Measurements from ENCODE around the gene CAB39L. TPM values are rescaled to one million over a fixed set of nuclear protein-coding genes. Genes with fewer than 3 reads are reported as not detected.

CAB39L gene
- total and polyA plus RNA-seq, 2 of the 13 experiments (the other 11 are each of a cell fraction or from before 2014, with no cell fraction given) = 3.1 to 6.1 TPM

DNA sequence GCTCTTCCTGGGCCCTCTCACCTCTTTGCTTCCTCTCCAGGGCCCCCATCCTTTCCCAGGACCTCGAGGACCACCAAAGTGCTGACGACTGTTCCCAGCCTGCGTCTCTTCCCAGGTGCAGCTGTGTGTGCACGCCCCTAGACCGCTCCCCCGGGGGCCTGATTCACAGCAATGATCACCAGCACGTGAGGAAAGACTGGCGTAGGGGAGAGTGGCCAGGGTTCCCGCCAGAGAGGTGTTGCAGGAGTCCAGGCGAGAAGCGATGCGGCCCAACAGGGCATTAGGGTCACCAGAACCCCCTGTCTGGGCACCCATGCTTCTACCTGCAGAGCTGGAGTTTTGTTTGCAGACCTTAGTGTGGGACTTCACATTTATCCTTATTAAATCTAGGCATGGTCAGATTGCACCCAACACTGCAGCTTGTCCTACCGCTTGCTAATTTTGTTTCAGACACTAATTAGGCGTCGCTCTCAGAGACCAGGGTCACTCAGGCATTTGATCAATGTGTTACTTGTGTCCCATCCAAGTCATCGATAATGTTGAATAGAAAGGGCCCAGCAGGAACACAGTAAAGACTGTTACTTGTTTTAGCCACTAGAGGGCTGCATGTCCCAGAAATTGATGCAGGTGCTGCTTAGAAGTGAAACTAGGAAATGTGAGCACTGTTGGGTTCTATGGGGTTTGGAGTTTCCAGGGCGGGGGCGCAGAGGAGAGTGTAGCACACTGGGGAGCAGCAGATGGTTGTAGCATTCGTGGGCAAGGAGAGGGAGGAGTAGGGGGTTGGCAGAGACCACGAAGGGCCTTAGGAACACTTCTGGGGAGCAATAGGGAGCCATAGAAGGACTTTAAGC, 142.9 kb downstream of the CAB39L start (continued):
- TF ChIP-seq NR2F6 (IDR thresholded peaks at IDR 0.05) (no peak), NR2F6 (CRISPR knock-in tag; IDR thresholded peaks at IDR 0.05) (0 out of 2 replicates have a peak, but pooled peaks have one; percentile 17), IRF2 (CRISPR knock-in tag; IDR thresholded peaks at IDR 0.05) (peak; percentile 77; the same call in 1 of the 2 replicates), HDAC1 (CRISPR knock-in tag; IDR thresholded peaks at IDR 0.05) (0 out of 2 replicates have a peak, but pooled peaks have one; percentile 29), ZNF749 (CRISPR knock-in tag; IDR thresholded peaks at IDR 0.05; ENCODE audit: borderline replicate concordance) (no peak), ZNF292 (CRISPR knock-in tag; IDR thresholded peaks at IDR 0.05; ENCODE audit: borderline replicate concordance, low read depth) (0 out of 2 replicates have a peak, but pooled peaks have one; percentile 27), ZBTB7A (CRISPR knock-in tag; IDR thresholded peaks at IDR 0.05) (0 out of 2 replicates have a peak, but pooled peaks have one; percentile 37), AKAP8 (CRISPR knock-in tag; IDR thresholded peaks at IDR 0.05) (no peak), DMAP1 (CRISPR knock-in tag; IDR thresholded peaks at IDR 0.05) (no peak), SAP130 (CRISPR knock-in tag; IDR thresholded peaks at IDR 0.05; ENCODE audit: low read depth) (peak; percentile 54), MTF2 (CRISPR knock-in tag; IDR thresholded peaks at IDR 0.05; ENCODE audit: borderline replicate concordance) (no peak), SIN3B (IDR thresholded peaks at IDR 0.05; ENCODE audit: low read length) (no peak), SMC3 (IDR thresholded peaks at IDR 0.05; ENCODE audit: low read length) (peak; percentile 83), KAT8 (CRISPR knock-in tag; IDR thresholded peaks at IDR 0.05) (peak; percentile 27; the same call in 1 of the 2 replicates), ZNF136 (CRISPR knock-in tag; IDR thresholded peaks at IDR 0.05; ENCODE audit: low read depth) (no peak), NR2F2 (IDR thresholded peaks at IDR 0.05; ENCODE audit: borderline replicate concordance, low read depth) (no peak), ELF1 (CRISPR knock-in tag; IDR thresholded peaks at IDR 0.05) (peak; percentile 59)
- TF ChIP-seq, protein P1, sequence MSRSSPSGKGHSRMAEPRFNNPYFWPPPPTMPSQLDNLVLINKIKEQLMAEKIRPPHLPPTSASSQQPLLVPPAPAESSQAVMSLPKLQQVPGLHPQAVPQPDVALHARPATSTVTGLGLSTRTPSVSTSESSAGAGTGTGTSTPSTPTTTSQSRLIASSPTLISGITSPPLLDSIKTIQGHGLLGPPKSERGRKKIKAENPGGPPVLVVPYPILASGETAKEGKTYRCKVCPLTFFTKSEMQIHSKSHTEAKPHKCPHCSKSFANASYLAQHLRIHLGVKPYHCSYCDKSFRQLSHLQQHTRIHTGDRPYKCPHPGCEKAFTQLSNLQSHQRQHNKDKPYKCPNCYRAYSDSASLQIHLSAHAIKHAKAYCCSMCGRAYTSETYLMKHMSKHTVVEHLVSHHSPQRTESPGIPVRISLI (CRISPR knock-in tag; IDR thresholded peaks at IDR 0.05; ENCODE audit: borderline replicate concordance) = peak; percentile 75
- TF ChIP-seq, protein P2, sequence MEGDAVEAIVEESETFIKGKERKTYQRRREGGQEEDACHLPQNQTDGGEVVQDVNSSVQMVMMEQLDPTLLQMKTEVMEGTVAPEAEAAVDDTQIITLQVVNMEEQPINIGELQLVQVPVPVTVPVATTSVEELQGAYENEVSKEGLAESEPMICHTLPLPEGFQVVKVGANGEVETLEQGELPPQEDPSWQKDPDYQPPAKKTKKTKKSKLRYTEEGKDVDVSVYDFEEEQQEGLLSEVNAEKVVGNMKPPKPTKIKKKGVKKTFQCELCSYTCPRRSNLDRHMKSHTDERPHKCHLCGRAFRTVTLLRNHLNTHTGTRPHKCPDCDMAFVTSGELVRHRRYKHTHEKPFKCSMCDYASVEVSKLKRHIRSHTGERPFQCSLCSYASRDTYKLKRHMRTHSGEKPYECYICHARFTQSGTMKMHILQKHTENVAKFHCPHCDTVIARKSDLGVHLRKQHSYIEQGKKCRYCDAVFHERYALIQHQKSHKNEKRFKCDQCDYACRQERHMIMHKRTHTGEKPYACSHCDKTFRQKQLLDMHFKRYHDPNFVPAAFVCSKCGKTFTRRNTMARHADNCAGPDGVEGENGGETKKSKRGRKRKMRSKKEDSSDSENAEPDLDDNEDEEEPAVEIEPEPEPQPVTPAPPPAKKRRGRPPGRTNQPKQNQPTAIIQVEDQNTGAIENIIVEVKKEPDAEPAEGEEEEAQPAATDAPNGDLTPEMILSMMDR (CRISPR knock-in tag; IDR thresholded peaks at IDR 0.05) = peak; percentile 93
- TF ChIP-seq, protein P3, sequence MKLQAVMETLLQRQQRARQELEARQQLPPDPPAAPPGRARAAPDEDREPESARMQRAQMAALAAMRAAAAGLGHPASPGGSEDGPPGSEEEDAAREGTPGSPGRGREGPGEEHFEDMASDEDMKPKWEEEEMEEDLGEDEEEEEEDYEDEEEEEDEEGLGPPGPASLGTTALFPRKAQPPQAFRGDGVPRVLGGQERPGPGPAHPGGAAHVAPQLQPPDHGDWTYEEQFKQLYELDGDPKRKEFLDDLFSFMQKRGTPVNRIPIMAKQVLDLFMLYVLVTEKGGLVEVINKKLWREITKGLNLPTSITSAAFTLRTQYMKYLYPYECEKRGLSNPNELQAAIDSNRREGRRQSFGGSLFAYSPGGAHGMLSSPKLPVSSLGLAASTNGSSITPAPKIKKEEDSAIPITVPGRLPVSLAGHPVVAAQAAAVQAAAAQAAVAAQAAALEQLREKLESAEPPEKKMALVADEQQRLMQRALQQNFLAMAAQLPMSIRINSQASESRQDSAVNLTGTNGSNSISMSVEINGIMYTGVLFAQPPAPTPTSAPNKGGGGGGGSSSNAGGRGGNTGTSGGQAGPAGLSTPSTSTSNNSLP (IDR thresholded peaks at IDR 0.05; ENCODE audit: low read depth, low read length) = 0 out of 2 replicates have a peak, but pooled peaks have one; percentile 9
- TF ChIP-seq, protein P4, sequence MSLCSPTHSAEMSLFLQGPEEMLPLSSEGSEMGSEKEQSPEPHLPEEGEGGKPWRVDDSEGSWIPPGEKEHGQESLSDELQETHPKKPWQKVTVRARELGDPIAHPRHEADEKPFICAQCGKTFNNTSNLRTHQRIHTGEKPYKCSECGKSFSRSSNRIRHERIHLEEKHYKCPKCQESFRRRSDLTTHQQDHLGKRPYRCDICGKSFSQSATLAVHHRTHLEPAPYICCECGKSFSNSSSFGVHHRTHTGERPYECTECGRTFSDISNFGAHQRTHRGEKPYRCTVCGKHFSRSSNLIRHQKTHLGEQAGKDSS (CRISPR knock-in tag; IDR thresholded peaks at IDR 0.05; ENCODE audit: borderline replicate concordance, low read depth) = peak; percentile 98
- TF ChIP-seq, protein P5, sequence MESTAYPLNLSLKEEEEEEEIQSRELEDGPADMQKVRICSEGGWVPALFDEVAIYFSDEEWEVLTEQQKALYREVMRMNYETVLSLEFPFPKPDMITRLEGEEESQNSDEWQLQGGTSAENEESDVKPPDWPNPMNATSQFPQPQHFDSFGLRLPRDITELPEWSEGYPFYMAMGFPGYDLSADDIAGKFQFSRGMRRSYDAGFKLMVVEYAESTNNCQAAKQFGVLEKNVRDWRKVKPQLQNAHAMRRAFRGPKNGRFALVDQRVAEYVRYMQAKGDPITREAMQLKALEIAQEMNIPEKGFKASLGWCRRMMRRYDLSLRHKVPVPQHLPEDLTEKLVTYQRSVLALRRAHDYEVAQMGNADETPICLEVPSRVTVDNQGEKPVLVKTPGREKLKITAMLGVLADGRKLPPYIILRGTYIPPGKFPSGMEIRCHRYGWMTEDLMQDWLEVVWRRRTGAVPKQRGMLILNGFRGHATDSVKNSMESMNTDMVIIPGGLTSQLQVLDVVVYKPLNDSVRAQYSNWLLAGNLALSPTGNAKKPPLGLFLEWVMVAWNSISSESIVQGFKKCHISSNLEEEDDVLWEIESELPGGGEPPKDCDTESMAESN (CRISPR knock-in tag; conservative IDR thresholded peaks at IDR 0.05) = 0 out of 2 replicates have a peak, but pooled peaks have one; percentile 34

All from HepG2 (cell line).